HG03039 (cell line): Measurements from ENCODE around the gene UBE2H.
"Not testable (repeated sequence)": the region's sequence is repeated elsewhere in the genome, so short reads cannot be mapped to it uniquely, and the experiment has no call there.

Experiments used
- ATAC-seq: cut with Tn5 transposase; IDR thresholded peaks from one replicate; pipeline ENCODE4 v1.9.1; 2021; ENCODE audit warnings: mild to moderate bottlenecking, moderate library complexity; ENCODE audit not compliant: unreplicated experiment

Gene UBE2H

GRCh38 chr7:129875745-129876411 lies 76.9 kb downstream of the UBE2H start:
- ATAC-seq, result no peak

- no peak for ATAC-seq
Observed at GRCh38 chr7:129875160-129875559, 77.6 kb downstream of the UBE2H start.

GRCh38 chr7:129874722-129875121 lies 78.0 kb downstream of the UBE2H start:
- ATAC-seq, result no peak

- ATAC-seq, result no peak
Observed at GRCh38 chr7:129872054-129872453, 80.7 kb downstream of the UBE2H start.

GRCh38 chr7:129870668-129871067 lies 82.1 kb downstream of the UBE2H start:
- ATAC-seq, result no peak

GRCh38 chr7:129866251-129866650 lies 86.5 kb downstream of the UBE2H start:
- ATAC-seq, result no peak

- no peak for ATAC-seq
Observed at GRCh38 chr7:129865925-129866201, 86.9 kb downstream of the UBE2H start.

GRCh38 chr7:129865093-129865924 lies 87.5 kb downstream of the UBE2H start:
- no peak for ATAC-seq

GRCh38 chr7:129864676-129865075 lies 88.1 kb downstream of the UBE2H start:
- not testable (repeated sequence) for ATAC-seq

GRCh38 chr7:129864042-129864441 lies 88.7 kb downstream of the UBE2H start:
- ATAC-seq, result no peak

- no peak for ATAC-seq
Observed at GRCh38 chr7:129862682-129863081, 90.1 kb downstream of the UBE2H start.

- ATAC-seq, result not testable (repeated sequence)
Observed at GRCh38 chr7:129860784-129861183, 92.0 kb downstream of the UBE2H start.

GRCh38 chr7:129859183-129859582 lies 93.6 kb downstream of the UBE2H start:
- peak; percentile 51 for ATAC-seq

GRCh38 chr7:129858490-129858889 lies 94.3 kb downstream of the UBE2H start:
- ATAC-seq, result no peak

GRCh38 chr7:129857313-129857712 lies 95.4 kb downstream of the UBE2H start:
- ATAC-seq, result no peak

- ATAC-seq, result no peak
Observed at GRCh38 chr7:129855935-129856717, 96.6 kb downstream of the UBE2H start.

GRCh38 chr7:129855234-129855673 lies 97.5 kb downstream of the UBE2H start:
- no peak for ATAC-seq

- no peak for ATAC-seq
Observed at GRCh38 chr7:129854401-129854800, 98.4 kb downstream of the UBE2H start.

- ATAC-seq, result no peak
Observed at GRCh38 chr7:129853661-129854268, 99.0 kb downstream of the UBE2H start.

- no peak for ATAC-seq
Observed at GRCh38 chr7:129851809-129852208, 101.0 kb downstream of the UBE2H start.

- no peak for ATAC-seq
Observed at GRCh38 chr7:129851174-129851573, 101.6 kb downstream of the UBE2H start.
